SK-N-SH (cell line): ENCODE results near the gene EPB41L1.

Source experiments
- EP300 ChIP-seq, 2 experiments: IDR thresholded peaks; 2 replicates each; pipeline versions ENCODE4 v1.4.0 to v1.6.1; 2012; ENCODE audit warnings: borderline replicate concordance in 1 of 2, low read depth in 1 of 2, low read length in 1 of 2
- FOXM1 ChIP-seq: IDR thresholded peaks from 2 replicates; pipeline ENCODE4 v1.4.0; 2012; ENCODE audit warnings: low read depth, mild to moderate bottlenecking
- GABPA ChIP-seq: IDR thresholded peaks from 2 replicates; pipeline ENCODE4 v1.4.0; 2012; ENCODE audit warnings: low read depth, mild to moderate bottlenecking
- GATA2 ChIP-seq: sonication (generic); formaldehyde crosslinking; IDR thresholded peaks from 2 replicates; pipeline ENCODE4 v1.5.0; 2020; ENCODE audit warnings: mild to moderate bottlenecking, missing genetic modification reagents
- NRF1 ChIP-seq: IDR thresholded peaks from 2 replicates; pipeline ENCODE4 v1.6.1; 2012; ENCODE audit warnings: low read depth, mild to moderate bottlenecking, low read length
- POLR2AphosphoS5 ChIP-seq: IDR thresholded peaks from 2 replicates; pipeline ENCODE4 v1.6.1; 2012; ENCODE audit warnings: low read depth, low read length
- RAD21 ChIP-seq: IDR thresholded peaks from 2 replicates; pipeline ENCODE4 v1.6.1; 2012; ENCODE audit warnings: mild to moderate bottlenecking, low read length
- SIN3A ChIP-seq: IDR thresholded peaks from 2 replicates; pipeline ENCODE4 v1.6.1; 2012; ENCODE audit warnings: low read depth, mild to moderate bottlenecking, low read length, moderate library complexity, borderline replicate concordance
- SMC3 ChIP-seq: IDR thresholded peaks from 2 replicates; pipeline ENCODE4 v1.6.1; 2012; ENCODE audit warnings: low read depth, low read length, improper control_type of control experiment
- TF ChIP-seq, protein P1 (sequence below): IDR thresholded peaks from 2 replicates; pipeline ENCODE4 v1.4.0; 2012; ENCODE audit warnings: low read depth
- TF ChIP-seq, protein P2 (sequence below): fragments of 200-600 bp; sonication (generic); IDR thresholded peaks from 2 replicates; pipeline ENCODE4 v1.6.1; 2017; ENCODE audit warnings: antibody characterized with exemption, mild to moderate bottlenecking, moderate library complexity
- TF ChIP-seq, protein P3 (sequence below): IDR thresholded peaks from 2 replicates; pipeline ENCODE4 v1.6.1; 2012; ENCODE audit warnings: mild to moderate bottlenecking, low read depth, low read length, moderate library complexity
- TF ChIP-seq, protein P4 (sequence below): fragments of 150-350 bp; IDR thresholded peaks from 2 replicates; pipeline ENCODE4 v1.6.1; 2016; ENCODE audit warnings: mild to moderate bottlenecking, low read depth, low read length
- TF ChIP-seq, protein P5 (sequence below): IDR thresholded peaks from 2 replicates; pipeline ENCODE4 v1.4.0; 2012; ENCODE audit warnings: low read depth, borderline replicate concordance

DNA sequence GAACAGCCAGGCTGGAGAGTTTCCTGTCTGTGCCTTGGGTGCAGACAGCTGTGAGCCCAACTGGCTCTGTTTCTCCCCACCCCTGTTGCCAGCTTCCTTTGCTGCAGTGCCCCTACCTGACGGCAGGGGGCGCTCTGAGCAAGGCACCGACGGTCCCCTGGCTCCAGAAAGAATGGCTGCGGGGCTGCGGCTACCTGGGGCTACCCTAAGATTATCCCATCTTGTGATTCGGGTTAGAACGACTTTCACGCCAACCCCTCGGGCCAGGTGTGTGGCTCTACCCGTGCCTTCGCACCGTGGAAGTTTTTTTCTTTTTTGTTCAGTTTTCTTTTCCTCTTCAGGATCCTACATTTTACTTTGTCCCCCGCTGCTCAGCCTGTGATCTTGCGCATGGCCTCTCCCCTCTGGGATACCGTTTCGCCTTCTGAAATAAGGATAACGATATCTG, 48.4 kb downstream of the EPB41L1 start:
- TF ChIP-seq, protein P1, sequence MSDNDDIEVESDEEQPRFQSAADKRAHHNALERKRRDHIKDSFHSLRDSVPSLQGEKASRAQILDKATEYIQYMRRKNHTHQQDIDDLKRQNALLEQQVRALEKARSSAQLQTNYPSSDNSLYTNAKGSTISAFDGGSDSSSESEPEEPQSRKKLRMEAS = no peak
- TF ChIP-seq GABPA = no peak
- no peak for TF ChIP-seq NRF1
- TF ChIP-seq, protein P2, sequence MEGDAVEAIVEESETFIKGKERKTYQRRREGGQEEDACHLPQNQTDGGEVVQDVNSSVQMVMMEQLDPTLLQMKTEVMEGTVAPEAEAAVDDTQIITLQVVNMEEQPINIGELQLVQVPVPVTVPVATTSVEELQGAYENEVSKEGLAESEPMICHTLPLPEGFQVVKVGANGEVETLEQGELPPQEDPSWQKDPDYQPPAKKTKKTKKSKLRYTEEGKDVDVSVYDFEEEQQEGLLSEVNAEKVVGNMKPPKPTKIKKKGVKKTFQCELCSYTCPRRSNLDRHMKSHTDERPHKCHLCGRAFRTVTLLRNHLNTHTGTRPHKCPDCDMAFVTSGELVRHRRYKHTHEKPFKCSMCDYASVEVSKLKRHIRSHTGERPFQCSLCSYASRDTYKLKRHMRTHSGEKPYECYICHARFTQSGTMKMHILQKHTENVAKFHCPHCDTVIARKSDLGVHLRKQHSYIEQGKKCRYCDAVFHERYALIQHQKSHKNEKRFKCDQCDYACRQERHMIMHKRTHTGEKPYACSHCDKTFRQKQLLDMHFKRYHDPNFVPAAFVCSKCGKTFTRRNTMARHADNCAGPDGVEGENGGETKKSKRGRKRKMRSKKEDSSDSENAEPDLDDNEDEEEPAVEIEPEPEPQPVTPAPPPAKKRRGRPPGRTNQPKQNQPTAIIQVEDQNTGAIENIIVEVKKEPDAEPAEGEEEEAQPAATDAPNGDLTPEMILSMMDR = peak; percentile 98
- TF ChIP-seq RAD21 = peak; percentile 79
- no peak for TF ChIP-seq EP300 (IDR thresholded peaks at IDR 0.05; ENCODE audit: borderline replicate concordance in 1 of 2, low read depth in 1 of 2, low read length in 1 of 2)
- TF ChIP-seq GATA2 (CRISPR knock-in tag) = no peak
- TF ChIP-seq, protein P3, sequence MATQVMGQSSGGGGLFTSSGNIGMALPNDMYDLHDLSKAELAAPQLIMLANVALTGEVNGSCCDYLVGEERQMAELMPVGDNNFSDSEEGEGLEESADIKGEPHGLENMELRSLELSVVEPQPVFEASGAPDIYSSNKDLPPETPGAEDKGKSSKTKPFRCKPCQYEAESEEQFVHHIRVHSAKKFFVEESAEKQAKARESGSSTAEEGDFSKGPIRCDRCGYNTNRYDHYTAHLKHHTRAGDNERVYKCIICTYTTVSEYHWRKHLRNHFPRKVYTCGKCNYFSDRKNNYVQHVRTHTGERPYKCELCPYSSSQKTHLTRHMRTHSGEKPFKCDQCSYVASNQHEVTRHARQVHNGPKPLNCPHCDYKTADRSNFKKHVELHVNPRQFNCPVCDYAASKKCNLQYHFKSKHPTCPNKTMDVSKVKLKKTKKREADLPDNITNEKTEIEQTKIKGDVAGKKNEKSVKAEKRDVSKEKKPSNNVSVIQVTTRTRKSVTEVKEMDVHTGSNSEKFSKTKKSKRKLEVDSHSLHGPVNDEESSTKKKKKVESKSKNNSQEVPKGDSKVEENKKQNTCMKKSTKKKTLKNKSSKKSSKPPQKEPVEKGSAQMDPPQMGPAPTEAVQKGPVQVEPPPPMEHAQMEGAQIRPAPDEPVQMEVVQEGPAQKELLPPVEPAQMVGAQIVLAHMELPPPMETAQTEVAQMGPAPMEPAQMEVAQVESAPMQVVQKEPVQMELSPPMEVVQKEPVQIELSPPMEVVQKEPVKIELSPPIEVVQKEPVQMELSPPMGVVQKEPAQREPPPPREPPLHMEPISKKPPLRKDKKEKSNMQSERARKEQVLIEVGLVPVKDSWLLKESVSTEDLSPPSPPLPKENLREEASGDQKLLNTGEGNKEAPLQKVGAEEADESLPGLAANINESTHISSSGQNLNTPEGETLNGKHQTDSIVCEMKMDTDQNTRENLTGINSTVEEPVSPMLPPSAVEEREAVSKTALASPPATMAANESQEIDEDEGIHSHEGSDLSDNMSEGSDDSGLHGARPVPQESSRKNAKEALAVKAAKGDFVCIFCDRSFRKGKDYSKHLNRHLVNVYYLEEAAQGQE = no peak
- TF ChIP-seq, protein P4, sequence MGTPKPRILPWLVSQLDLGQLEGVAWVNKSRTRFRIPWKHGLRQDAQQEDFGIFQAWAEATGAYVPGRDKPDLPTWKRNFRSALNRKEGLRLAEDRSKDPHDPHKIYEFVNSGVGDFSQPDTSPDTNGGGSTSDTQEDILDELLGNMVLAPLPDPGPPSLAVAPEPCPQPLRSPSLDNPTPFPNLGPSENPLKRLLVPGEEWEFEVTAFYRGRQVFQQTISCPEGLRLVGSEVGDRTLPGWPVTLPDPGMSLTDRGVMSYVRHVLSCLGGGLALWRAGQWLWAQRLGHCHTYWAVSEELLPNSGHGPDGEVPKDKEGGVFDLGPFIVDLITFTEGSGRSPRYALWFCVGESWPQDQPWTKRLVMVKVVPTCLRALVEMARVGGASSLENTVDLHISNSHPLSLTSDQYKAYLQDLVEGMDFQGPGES = no peak
- no peak for TF ChIP-seq FOXM1
- TF ChIP-seq, protein P5, sequence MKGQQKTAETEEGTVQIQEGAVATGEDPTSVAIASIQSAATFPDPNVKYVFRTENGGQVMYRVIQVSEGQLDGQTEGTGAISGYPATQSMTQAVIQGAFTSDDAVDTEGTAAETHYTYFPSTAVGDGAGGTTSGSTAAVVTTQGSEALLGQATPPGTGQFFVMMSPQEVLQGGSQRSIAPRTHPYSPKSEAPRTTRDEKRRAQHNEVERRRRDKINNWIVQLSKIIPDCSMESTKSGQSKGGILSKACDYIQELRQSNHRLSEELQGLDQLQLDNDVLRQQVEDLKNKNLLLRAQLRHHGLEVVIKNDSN = no peak
- no peak for TF ChIP-seq POLR2AphosphoS5
- TF ChIP-seq SIN3A = no peak
- peak; percentile 87 for TF ChIP-seq SMC3
